Liver (tissue), 9 donors: ENCODE results near the gene RNASE13. TPM values are rescaled to one million over a fixed set of nuclear protein-coding genes. Genes with fewer than 3 reads are reported as not detected.

ENCODE experiments used
- DNase-seq: peaks from one replicate; pipeline ENCODE4 v3.0.0-alpha.2; 2017; ENCODE audit warnings: low spot score
- H3K27ac ChIP-seq, 2 donors: one replicate each; pipeline ENCODE4 v1.7.0; 2013; ENCODE audit warnings: inconsistent platforms in 2 of 2, low read length in 2 of 2, control low read depth in 1 of 2, low read depth in 1 of 2, mild to moderate bottlenecking in 1 of 2
- H3K27me3 ChIP-seq, 4 donors: one replicate each; pipeline versions ENCODE4 v1.6.1 to v1.7.0; 2013; ENCODE audit warnings: low read length in 3 of 4, inconsistent platforms in 1 of 4, mild to moderate bottlenecking in 1 of 4, moderate library complexity in 1 of 4; ENCODE audit not compliant: control insufficient read depth in 4 of 4, insufficient read depth in 4 of 4
- H3K36me3 ChIP-seq, 4 donors: one replicate each; pipeline versions ENCODE4 v1.6.1 to v1.7.0; 2013; ENCODE audit warnings: low read length in 3 of 4, mild to moderate bottlenecking in 3 of 4, low read depth in 1 of 4, moderate library complexity in 1 of 4; ENCODE audit not compliant: control insufficient read depth in 4 of 4, insufficient read depth in 3 of 4
- H3K4me1 ChIP-seq, 4 donors: one replicate each; pipeline versions ENCODE4 v1.6.1 to v1.7.0; 2013; ENCODE audit warnings: low read length in 3 of 4, mild to moderate bottlenecking in 3 of 4, moderate library complexity in 1 of 4; ENCODE audit not compliant: control insufficient read depth in 4 of 4, insufficient read depth in 4 of 4
- H3K4me3 ChIP-seq, 3 donors: one replicate each; pipeline versions ENCODE4 v1.6.1 to v1.7.0; 2013; ENCODE audit warnings: low read length in 3 of 3, control low read depth in 1 of 3, low read depth in 1 of 3, mild to moderate bottlenecking in 1 of 3
- H3K9ac ChIP-seq, 2 donors: one replicate each; pipeline ENCODE4 v1.7.0; 2013; ENCODE audit warnings: low read length in 2 of 2, mild to moderate bottlenecking in 2 of 2, moderate library complexity in 2 of 2, control low read depth in 1 of 2, low read depth in 1 of 2
- H3K9me3 ChIP-seq, 4 donors: one replicate each; pipeline versions ENCODE4 v1.6.1 to v1.7.0; 2013; ENCODE audit warnings: low read length in 3 of 4; ENCODE audit not compliant: control insufficient read depth in 4 of 4
- CTCF ChIP-seq: fragments of 150-350 bp; IDR thresholded peaks from 2 replicates; pipeline ENCODE4 v1.5.1; 2017; ENCODE audit warnings: improper control_type of control experiment, low read depth, low read length; ENCODE audit not compliant: missing input control
- EGR1 ChIP-seq, 2 donors: IDR thresholded peaks; 2 replicates each; pipeline ENCODE4 v1.6.1; 2016 to 2018; ENCODE audit warnings: antibody characterized with exemption in 2 of 2, low read depth in 2 of 2
- HNF4G ChIP-seq: IDR thresholded peaks from 2 replicates; pipeline ENCODE4 v1.6.1; 2016; ENCODE audit warnings: antibody characterized with exemption
- JUND ChIP-seq, 2 donors: IDR thresholded peaks; 2 replicates each; pipeline ENCODE4 v1.6.1; 2016; ENCODE audit warnings: antibody characterized with exemption in 2 of 2
- NR2F2 ChIP-seq: IDR thresholded peaks from 2 replicates; pipeline ENCODE4 v1.6.1; 2016; ENCODE audit warnings: antibody characterized with exemption
- RAD21 ChIP-seq, 2 donors: IDR thresholded peaks; 2 replicates each; pipeline ENCODE4 v1.6.1; 2016; ENCODE audit warnings: antibody characterized with exemption in 2 of 2, mild to moderate bottlenecking in 2 of 2
- SP1 ChIP-seq: IDR thresholded peaks from 2 replicates; pipeline ENCODE4 v1.6.1; 2018; ENCODE audit warnings: antibody characterized with exemption, mild to moderate bottlenecking
- YY1 ChIP-seq: IDR thresholded peaks from 2 replicates; pipeline ENCODE4 v1.6.1; 2016; ENCODE audit warnings: antibody characterized with exemption, mild to moderate bottlenecking
- ZBTB33 ChIP-seq: IDR thresholded peaks from 2 replicates; pipeline ENCODE4 v1.6.1; 2016; ENCODE audit warnings: antibody characterized with exemption
- WGBS: extraction: QIAGEN DNeasy Blood & Tissue Kit; methylation state at CpG from one replicate; pipeline ENCODE4 v1.1.7; 2013; 5-methylcytosine and 5-hydroxymethylcytosine counted together
- polyA plus RNA-seq, 2 donors: library from polyadenylated mRNA; stranded (reverse) in 1 of 2; unstranded in 1 of 2; fragments of 200-250 nt in 1 of 2; fragments of >200 nt in 1 of 2; fragmentation: Nextera tagmentation in 1 of 2; extraction: Ambion mirVana in 1 of 2; gene quantifications; one replicate each; pipeline versions ENCODE4 v1.2.1 to v1.2.3, GENCODE V29; 2013 to 2015
- total RNA-seq, 2 donors: library from RNA; depleted of rRNA; stranded (reverse); fragments of >200 nt; gene quantifications; one replicate each; pipeline ENCODE4 v1.2.3, GENCODE V29; 2014
- donor health status: healthy.
- donor health status: healthy.
- donor health status: healthy.
- donor health status: healthy.
- donor health status: healthy.

Gene RNASE13
- total and polyA plus RNA-seq, 4 donors: 0.05 to 0.08 TPM; not detected in 2

- no peaks in the 10 kb centered on the region for H3K9me3 ChIP-seq
- H3K36me3 ChIP-seq: no peaks in the 10 kb centered on the region
- H3K4me1 ChIP-seq: peaks cover 10 to 50% (median 46%) of the 10 kb centered on the region in 4 donors
- TF ChIP-seq CTCF: no peak
- TF ChIP-seq NR2F2: no peak
- no peak for TF ChIP-seq HNF4G
- no peak for TF ChIP-seq RAD21 (IDR thresholded peaks at IDR 0.05)
- TF ChIP-seq JUND (IDR thresholded peaks at IDR 0.05): no peak
- no peak for DNase-seq
- H3K4me3 ChIP-seq: peak overlapping the region; percentile 23 to 67 (median 47)
- no peaks in the 10 kb centered on the region for H3K27me3 ChIP-seq
- peak overlapping the region in 1 of 2 donors; percentile 76 for H3K9ac ChIP-seq
- 77% methylated on average over 8 of the region's 8 CpGs for WGBS
- H3K27ac ChIP-seq: peak overlapping the region; percentile 85 to 93
These were observed 25.4 kb upstream of the RNASE13 start for GRCh38 chr14:21059842-21060613.

GRCh38 chr14:21058903-21059302 lies 24.3 kb upstream of the RNASE13 start:
- no peak overlapping the region for H3K4me3 ChIP-seq
- TF ChIP-seq ZBTB33 (no peak), JUND (IDR thresholded peaks at IDR 0.05) (no peak), YY1 (no peak), SP1 (no peak), EGR1 (IDR thresholded peaks at IDR 0.05; ENCODE audit: low read depth in 2 of 2) (no peak)
- WGBS: 87% methylated on average over 5 of the region's 5 CpGs
- DNase-seq: no peak
- H3K27ac ChIP-seq: no peak overlapping the region
- no peaks in the 10 kb centered on the region for H3K9me3 ChIP-seq
- peaks cover 8 to 61% (median 51%) of the 10 kb centered on the region in 4 donors for H3K4me1 ChIP-seq
- no peak overlapping the region for H3K9ac ChIP-seq
- H3K27me3 ChIP-seq: no peaks in the 10 kb centered on the region
- H3K36me3 ChIP-seq: no peaks in the 10 kb centered on the region

- H3K36me3 ChIP-seq: no peaks in the 10 kb centered on the region
- H3K27ac ChIP-seq: peak within 1 kb of the TSS; percentile 1 to 6
- no peaks in the 10 kb centered on the region for H3K9me3 ChIP-seq
- DNase-seq: no peak
- no peak within 1 kb of the TSS for H3K9ac ChIP-seq
- 87% methylated on average over 8 of the region's 8 CpGs for WGBS
- TF ChIP-seq NR2F2: no peak
- TF ChIP-seq RAD21 (IDR thresholded peaks at IDR 0.05): peak in 1 of 2 donors; percentile 39
- peaks cover 14 to 61% (median 51%) of the 10 kb centered on the region in 4 donors for H3K4me1 ChIP-seq
- no peaks in the 10 kb centered on the region for H3K27me3 ChIP-seq
- no peak within 1 kb of the TSS for H3K4me3 ChIP-seq
These were observed 23.4 kb upstream of the RNASE13 start, which contains the start of gene RNASE8 for GRCh38 chr14:21057803-21058675. Gene RNASE8, plus strand, starts transcription at chr14:21057822. Its CDS starts 71 bp downstream, at chr14:21057893.
